ENCODE results near the gene ARHGAP9. TPM values are rescaled to one million over a fixed set of nuclear protein-coding genes. Genes with fewer than 3 reads are reported as not detected.
A peak's percentile ranks its signal among the peaks of the same experiment; 100 is the strongest.

Gene ARHGAP9
- total RNA-seq, 4 donors from 2014 or later: 16.5 to 220 (median 28.2) TPM

GRCh38 chr12:57456145-57456700 is 23.4 kb downstream of the ARHGAP9 start:
- Histone ChIP-seq H3K27me3 (no peaks in the 10 kb centered on the region), H3K9me3 (no peaks in the 10 kb centered on the region), H3K4me1 (peaks cover 8 to 33% (median 9%) of the 10 kb centered on the region in 4 donors), H3K4me3 (peak overlapping the region in 1 of 4 donors; percentile 18), H3K27ac (no peak overlapping the region), H3K36me3 (no peaks in the 10 kb centered on the region)
- DNase-seq: peak in 2 of 3 donors; percentile 56 to 68
- TF ChIP-seq, protein P1, sequence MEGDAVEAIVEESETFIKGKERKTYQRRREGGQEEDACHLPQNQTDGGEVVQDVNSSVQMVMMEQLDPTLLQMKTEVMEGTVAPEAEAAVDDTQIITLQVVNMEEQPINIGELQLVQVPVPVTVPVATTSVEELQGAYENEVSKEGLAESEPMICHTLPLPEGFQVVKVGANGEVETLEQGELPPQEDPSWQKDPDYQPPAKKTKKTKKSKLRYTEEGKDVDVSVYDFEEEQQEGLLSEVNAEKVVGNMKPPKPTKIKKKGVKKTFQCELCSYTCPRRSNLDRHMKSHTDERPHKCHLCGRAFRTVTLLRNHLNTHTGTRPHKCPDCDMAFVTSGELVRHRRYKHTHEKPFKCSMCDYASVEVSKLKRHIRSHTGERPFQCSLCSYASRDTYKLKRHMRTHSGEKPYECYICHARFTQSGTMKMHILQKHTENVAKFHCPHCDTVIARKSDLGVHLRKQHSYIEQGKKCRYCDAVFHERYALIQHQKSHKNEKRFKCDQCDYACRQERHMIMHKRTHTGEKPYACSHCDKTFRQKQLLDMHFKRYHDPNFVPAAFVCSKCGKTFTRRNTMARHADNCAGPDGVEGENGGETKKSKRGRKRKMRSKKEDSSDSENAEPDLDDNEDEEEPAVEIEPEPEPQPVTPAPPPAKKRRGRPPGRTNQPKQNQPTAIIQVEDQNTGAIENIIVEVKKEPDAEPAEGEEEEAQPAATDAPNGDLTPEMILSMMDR (IDR thresholded peaks at IDR 0.05): peak in 5 of 6 experiments; percentile 37 to 61 (median 50)
- no peak for TF ChIP-seq POLR2A (IDR thresholded peaks at IDR 0.05)

GRCh38 chr12:57455374-57456144 is 24.1 kb downstream of the ARHGAP9 start:
- TF ChIP-seq, protein P1 (IDR thresholded peaks at IDR 0.05): no peak
- TF ChIP-seq POLR2A (IDR thresholded peaks at IDR 0.05): no peak
- Histone ChIP-seq H3K9me3 (no peaks in the 10 kb centered on the region), H3K4me1 (peaks cover 1 to 26% (median 3%) of the 10 kb centered on the region in 4 donors), H3K27ac (no peak overlapping the region), H3K36me3 (no peaks in the 10 kb centered on the region), H3K27me3 (no peaks in the 10 kb centered on the region), H3K4me3 (peak overlapping the region in 1 of 4 donors; percentile 18)
- no peak for DNase-seq

DNA sequence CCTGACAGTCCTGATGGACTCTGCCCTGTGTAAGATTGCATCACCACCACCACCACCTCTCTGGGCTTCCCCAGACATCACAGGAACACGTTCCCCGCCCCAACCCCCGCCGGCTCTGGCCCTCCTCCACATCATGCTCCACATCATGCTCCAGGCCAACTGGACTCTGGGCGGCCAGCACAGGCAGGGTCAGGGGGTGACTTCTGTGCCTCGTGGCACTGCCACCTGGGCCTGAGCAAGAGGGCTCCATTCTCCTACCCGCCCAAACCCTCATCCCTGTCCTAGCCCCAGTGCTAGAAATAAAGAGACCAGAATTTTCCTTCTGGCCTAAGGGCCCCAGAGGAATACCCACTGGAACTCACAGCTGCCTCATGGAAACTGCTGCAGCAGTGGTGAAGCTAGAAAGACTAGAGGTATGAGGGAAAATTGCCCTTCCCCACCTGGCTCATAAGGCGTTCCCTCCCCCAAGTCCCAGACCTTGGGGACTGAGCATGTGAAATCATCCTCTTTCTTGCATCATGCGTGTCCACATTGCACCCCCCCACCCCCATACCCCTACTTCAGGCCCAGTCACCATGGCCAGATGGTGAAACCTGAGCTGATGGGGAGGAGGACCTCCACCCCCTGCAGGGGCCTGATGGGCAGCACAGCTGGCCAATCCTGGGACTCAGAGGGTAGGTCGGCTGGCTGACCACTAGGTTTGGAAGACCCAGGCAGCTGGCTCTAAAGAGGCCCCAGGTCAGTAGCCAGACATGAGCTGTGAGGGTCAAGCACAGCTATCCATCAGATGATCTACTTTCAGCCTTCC is 24.9 kb downstream of the ARHGAP9 start, which contains the start of gene INHBE:
INHBE (plus strand) TSS at position 742 of the 808 bp plus-strand sequence. CDS start 230 bp downstream, outside the sequence.
- TF ChIP-seq, protein P1 (IDR thresholded peaks at IDR 0.05): no peak
- TF ChIP-seq POLR2A (IDR thresholded peaks at IDR 0.05): no peak
- Histone ChIP-seq H3K4me1 (peaks cover 0 to 18% (median 0%) of the 10 kb centered on the region in 4 donors), H3K9me3 (no peaks in the 10 kb centered on the region), H3K27ac (no peak within 1 kb of the TSS), H3K27me3 (no peaks in the 10 kb centered on the region), H3K36me3 (no peaks in the 10 kb centered on the region), H3K4me3 (peak within 1 kb of the TSS in 1 of 4 donors; percentile 18)
- no peak for DNase-seq

DNA sequence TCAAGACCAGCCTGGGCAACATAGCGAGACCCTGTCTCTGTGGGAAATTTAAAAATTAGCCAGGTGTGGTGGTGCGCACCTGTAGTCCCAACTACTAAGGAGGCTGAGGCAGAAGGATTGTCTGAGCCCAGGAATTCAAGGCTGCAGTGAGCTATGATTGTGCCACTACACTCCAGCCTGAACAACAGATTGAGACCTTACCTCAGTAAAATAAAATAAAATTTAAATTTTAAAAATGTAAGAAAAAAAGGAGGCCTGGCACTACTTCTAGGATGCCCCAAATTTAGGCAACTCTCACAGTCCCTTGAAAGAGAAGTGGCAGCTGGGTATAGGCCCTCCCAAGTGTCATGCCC is 25.5 kb downstream of the ARHGAP9 start:
- H3K27me3 ChIP-seq: no peaks in the 10 kb centered on the region
- H3K36me3 ChIP-seq: no peaks in the 10 kb centered on the region
- H3K4me1 ChIP-seq: peaks cover 0 to 18% (median 0%) of the 10 kb centered on the region in 4 donors
- TF ChIP-seq, protein P1 (IDR thresholded peaks at IDR 0.05): no peak
- no peak for TF ChIP-seq POLR2A (IDR thresholded peaks at IDR 0.05)
- H3K27ac ChIP-seq: no peak overlapping the region
- DNase-seq: no peak
- no peak overlapping the region for H3K4me3 ChIP-seq
- no peaks in the 10 kb centered on the region for H3K9me3 ChIP-seq

DNA sequence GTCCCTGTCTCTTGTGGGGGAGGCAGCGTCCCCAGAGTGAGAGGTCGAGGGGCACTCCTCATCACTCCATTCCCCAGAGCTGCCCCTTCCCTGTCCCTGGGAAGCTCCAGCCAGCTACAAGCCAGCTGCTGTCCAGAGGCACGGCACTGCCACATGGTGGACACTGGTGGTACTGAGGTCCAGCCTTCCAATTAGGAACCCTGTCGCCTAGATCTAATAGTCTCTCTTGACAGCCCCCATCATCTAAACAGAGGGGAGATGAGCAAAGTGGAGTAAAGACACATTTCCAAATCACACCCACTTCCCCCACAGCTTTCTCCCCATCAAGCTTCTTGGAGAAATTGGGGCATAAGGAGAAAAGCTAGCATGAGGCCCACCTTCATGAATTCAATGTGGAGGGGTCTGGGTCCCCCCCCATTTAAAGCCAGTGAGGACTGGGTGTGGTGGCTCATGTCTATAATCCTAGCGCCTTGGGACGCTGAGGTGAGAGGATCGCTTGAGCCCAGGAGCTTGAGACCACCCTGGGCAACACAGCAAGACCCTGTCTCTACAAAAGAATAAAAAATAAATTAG is 26.6 kb downstream of the ARHGAP9 start:
- Histone ChIP-seq H3K4me1 (peaks cover 0 to 18% (median 0%) of the 10 kb centered on the region in 4 donors), H3K36me3 (no peaks in the 10 kb centered on the region), H3K9me3 (no peaks in the 10 kb centered on the region), H3K27me3 (no peaks in the 10 kb centered on the region), H3K27ac (no peak overlapping the region), H3K4me3 (no peak overlapping the region)
- DNase-seq: peak; percentile 67 to 88 (median 82)
- TF ChIP-seq, protein P1 (IDR thresholded peaks at IDR 0.05): peak; percentile 73 to 93 (median 87)
- no peak for TF ChIP-seq POLR2A (IDR thresholded peaks at IDR 0.05)
